OCI-M2 (cell line): ENCODE results near the gene MRPL19.

ENCODE experiments used
- DNase-seq: peaks from one replicate; lab custom pipeline; 2025; ENCODE audit not compliant: unreplicated experiment; lab: John Stamatoyannopoulos, UW

MRPL19 gene

DNA sequence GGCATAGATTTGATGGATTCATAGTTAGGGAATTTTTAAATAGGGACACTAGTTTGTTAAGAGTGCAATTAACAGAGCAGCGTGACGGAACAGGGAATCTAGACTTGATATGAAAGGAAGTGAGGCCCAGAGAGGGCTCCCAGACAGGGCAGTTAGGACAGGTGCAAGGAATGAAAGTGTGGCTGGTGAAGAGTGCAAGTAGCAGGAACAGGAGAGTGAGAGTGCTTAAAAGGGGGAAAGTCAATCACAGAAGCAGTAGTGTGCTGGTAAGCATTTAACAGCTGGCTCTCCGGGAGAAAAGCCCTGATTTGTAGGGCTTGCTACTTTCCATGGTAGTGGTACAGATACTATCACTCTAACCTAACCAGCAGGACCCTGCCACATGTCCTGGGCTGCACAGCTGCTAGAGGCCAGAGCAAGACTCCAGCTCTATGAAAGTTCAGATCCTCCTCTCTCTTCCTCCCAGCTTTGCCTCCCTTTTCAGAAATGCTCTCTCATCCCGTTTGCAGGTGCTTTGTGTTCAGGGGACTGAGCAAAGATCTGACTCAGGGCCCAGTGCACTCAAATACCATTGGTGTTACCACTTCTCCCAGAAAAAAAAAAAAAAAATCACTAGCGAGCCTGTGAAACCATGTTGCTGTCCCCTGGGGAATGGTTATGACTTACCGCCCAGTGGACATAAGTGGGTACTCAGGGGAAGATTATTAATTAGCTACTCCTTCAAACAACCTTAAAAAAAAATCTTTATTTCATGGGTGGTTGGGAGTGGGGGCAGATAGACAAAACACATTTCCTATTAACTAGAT is 82.2 kb downstream of the MRPL19 start:
- no peak for DNase-seq

DNA sequence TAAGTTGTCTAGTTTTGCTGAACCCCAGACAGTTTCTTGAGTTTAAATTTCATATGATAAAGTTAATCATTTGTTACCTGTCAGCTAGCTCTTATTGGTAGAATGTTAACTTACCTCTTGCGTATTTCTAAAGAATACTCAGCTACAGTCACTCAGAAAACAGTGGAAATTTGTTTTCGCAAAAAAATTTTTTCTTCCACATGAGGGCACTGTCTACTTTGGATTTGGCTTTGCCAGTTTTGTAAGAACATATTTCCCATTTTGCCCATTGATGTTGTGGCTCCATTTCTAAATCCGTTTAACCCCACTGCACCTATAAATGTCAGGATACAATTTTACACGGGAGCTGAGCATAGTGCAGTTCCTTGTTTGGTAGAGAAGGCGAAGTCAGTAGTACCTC is 83.3 kb downstream of the MRPL19 start:
- no peak for DNase-seq

DNA sequence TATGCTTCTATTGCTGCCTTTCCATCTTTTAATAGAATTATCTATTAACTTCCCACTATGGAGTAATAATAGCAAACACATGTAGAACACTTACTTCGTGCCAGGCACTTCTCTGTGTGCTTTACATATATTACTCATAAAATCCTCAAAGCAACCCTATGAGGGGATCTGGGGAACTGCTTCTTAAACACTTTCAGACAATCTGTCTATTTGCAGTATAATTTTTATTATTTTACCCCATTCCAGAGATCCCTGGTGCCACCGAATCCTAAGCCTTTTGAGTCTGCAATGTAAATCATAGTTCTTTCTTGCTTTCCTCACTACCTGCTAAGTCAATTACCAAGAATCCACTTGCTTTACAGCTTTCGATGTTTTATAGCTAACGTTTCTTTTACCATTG is 89.7 kb downstream of the MRPL19 start:
- no peak for DNase-seq

DNA sequence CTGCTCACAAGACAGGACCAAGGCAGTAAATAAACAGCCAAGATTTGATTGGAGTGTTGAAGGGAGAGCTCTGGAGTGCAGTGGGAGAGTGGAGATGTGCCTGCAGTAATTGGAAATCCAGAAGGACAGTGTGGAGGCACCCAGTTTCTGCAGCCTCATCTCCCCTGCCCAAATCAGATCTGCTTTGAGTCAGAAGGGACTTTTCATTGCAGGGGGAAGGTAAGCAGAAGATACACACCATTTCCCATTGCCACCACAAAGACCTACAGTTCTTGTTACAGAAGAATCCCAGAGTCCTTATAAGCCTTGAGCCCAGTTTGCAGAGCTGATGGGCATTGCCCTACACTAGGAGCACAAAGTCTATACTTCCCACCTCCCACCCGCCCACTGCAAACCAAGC is 91.4 kb downstream of the MRPL19 start:
- DNase-seq: no peak
